ENCODE measurements around the gene SMU1.

- TF ChIP-seq CTCF (IDR thresholded peaks at IDR 0.05) (no peak), POLR2A (IDR thresholded peaks at IDR 0.05) (no peak)
These were observed 30.6 kb upstream of the SMU1 start for GRCh38 chr9:33106827-33107621.
